Fibroblast of skin of right quadriceps (primary cell): ENCODE results near the gene PPM1L.
"Not testable (repeated sequence)": the region's sequence is repeated elsewhere in the genome, so short reads cannot be mapped to it uniquely, and the experiment has no call there.

ENCODE experiments used
- DNase-seq: peaks from one replicate; pipeline ENCODE4 v3.0.0-alpha.2; 2013

The PPM1L gene

GRCh38 chr3:160755776-160756304, at the start of gene PPM1L:
TSS of gene PPM1L (plus strand) at chr3:160756231.
- peak; percentile 42 for DNase-seq

GRCh38 chr3:160707187-160707794, 48.7 kb upstream of the PPM1L start:
- peak; percentile 45 for DNase-seq

DNA sequence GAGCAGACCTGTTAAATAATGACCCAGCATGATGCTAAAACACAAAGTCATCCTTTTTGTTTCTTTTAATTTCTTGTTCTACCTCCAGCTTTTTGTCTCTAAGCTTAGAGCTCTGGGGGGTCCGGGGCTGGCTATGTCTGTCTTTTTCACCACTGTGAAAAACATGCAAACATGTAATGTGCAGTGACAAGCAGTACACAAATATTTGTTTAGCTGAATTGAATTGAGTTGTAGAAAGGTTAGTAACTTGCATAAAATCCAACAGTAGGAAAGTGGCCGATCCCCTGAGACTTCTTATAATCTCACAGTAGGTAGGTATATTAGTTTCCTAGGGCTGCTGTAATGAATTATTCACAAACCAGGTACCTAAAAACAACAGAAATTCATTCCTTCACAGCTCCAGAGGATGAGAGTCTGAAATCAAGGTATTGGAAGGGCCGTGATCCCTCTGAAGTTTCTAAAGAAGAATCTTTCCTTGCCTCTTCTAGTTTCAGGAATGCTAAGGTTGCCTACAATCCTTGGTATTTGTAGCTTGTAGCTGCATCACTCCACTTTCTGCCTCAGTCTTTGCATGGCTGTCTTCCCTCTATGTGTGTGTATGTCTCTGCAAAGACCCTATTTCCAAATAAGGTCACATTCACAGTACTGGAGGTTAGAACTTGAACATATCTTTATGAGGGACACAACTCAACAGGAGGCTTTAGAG, 46.4 kb upstream of the PPM1L start:
- no peak for DNase-seq

DNA sequence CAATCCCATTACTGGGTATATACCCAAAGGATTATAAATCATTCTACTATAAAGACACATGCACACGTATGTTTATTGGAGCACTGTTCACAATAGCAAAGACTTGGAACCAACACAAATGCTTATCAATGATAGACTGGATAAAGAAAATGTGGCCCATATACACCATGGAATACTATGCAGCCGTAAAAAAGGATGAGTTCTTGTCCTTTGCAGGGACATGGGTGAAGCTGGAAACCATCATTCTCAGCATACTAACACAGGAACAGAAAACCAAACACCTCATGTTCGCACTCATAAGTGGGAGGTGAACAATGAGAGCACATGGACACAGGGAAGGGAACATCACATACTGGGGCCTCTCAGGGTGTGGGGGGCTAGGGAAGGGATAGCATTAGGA, 42.9 kb upstream of the PPM1L start:
- not testable (repeated sequence) for DNase-seq

GRCh38 chr3:160719710-160720109, 36.3 kb upstream of the PPM1L start:
- DNase-seq, result no peak

- no peak for DNase-seq
Measured at GRCh38 chr3:160720123-160720746, 35.8 kb upstream of the PPM1L start.

DNA sequence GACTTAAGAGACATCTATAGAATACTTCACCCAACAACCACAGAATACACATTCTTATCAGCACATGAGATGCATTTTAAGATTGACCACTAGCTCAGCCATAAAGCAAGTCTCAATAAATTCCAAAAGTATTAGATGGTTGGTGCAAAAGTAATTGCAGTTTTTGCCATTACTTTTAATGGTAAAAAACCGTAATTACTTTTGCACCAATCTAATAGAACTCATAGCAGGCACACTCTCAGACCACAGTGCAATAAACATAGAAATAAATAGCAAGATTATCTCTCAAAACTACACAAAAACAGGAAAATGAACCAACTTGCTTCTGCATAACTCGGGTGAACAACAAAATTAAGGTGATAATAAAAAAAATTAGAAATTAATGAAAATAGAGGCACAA, 33.7 kb upstream of the PPM1L start:
- DNase-seq, result no peak

GRCh38 chr3:160725338-160725737, 30.7 kb upstream of the PPM1L start:
- DNase-seq, result no peak

DNA sequence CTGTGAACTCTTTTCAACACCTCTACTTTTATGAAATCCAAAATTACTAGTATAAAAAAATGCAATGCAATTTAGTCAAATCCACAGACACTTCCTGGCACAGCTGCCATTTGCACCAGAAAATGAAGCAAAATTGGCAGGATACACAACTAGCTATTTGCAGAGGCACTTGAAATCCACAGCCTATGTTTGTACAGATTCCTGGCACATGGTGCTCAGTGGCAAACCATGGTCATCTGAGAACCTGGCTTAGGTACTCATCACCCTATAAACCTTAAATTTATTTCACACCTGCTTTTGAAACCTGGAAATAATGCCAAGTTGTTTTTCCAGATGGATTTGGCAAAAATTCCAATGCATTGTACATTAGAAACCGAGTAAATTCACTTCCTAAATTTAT, 20.2 kb upstream of the PPM1L start:
- no peak for DNase-seq

DNA sequence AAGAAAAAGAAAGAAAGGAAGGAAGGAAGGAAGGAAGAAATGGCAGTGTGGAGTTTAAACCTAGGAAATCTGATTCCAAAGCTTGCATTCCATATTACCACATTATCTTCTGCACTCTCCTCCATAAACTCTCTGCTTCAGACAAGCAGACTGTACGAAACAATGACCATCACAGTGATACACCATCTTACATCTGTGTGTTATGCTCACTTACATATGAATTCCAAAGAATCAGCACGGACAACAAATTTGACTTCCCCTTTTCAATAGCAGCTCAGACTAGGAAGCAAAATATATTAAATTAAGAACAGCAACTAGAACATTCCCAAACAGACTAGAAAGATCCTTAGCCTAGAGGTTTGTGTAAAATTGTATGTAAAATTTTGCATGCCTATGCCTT, 18.0 kb upstream of the PPM1L start:
- DNase-seq, result no peak

GRCh38 chr3:160739079-160739478, 17.0 kb upstream of the PPM1L start:
- DNase-seq, result peak; percentile 14

DNA sequence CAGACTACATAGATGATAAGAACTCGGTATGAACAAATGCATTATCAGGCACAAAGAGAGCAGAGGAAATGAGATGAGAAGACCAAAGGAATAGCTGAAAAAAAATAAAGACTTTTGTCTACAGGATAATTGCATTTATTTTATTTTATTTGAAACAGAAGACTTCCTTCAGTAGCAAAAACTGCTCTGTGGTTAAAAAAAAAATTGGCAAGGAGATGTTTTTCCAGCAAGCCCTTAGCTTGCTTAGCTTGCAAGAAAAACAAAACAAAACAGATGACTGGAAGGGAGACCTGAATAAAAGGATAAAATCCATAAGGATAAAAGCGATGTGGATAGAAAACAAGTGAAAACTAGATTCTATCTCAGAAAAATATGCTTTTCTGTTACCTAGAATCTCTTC, 9.1 kb upstream of the PPM1L start:
- DNase-seq, result no peak

DNA sequence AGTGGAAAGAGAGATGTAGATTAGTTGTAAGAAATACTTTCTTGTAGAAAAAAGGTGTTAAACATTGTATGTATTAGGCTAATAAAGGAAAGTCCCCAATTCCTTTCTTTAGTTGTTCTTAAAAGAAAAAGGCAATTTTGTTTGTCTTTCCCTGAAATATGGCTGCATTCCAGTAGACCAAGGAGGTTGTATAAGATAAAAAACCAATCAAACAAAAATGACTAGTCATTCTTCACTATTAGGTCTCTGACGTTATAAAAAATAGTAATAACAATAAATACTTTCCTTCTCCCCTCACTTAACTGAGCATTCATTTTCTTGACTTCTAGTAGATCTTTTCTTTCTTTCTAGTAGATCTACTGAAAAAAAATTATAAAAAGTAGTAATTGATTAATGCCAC, 8.6 kb upstream of the PPM1L start:
- no peak for DNase-seq

GRCh38 chr3:160748231-160748630, 7.8 kb upstream of the PPM1L start:
- DNase-seq, result no peak

GRCh38 chr3:160748787-160749186, 7.2 kb upstream of the PPM1L start:
- no peak for DNase-seq

DNA sequence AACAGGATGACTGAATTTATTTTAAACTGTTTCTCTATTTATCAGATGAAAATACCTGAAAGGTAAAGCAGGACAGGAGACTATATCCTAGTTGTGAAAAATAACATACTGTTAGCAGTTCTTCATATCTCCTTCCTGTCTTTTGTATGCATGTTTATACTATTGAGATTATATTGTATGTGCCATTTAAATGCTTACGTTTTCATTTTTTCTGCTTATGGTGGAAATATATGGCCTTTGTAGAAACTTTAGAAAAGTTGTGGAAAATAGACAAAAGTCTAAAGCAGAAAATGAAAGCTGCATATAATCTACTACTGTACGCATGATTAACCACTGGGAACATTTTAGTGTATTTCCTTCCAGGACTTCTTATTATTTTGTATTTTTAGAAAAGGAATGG, 2.1 kb upstream of the PPM1L start:
- no peak for DNase-seq

- peak; percentile 25 for DNase-seq
Measured at GRCh38 chr3:160754371-160754854, 1.6 kb upstream of the PPM1L start.

DNA sequence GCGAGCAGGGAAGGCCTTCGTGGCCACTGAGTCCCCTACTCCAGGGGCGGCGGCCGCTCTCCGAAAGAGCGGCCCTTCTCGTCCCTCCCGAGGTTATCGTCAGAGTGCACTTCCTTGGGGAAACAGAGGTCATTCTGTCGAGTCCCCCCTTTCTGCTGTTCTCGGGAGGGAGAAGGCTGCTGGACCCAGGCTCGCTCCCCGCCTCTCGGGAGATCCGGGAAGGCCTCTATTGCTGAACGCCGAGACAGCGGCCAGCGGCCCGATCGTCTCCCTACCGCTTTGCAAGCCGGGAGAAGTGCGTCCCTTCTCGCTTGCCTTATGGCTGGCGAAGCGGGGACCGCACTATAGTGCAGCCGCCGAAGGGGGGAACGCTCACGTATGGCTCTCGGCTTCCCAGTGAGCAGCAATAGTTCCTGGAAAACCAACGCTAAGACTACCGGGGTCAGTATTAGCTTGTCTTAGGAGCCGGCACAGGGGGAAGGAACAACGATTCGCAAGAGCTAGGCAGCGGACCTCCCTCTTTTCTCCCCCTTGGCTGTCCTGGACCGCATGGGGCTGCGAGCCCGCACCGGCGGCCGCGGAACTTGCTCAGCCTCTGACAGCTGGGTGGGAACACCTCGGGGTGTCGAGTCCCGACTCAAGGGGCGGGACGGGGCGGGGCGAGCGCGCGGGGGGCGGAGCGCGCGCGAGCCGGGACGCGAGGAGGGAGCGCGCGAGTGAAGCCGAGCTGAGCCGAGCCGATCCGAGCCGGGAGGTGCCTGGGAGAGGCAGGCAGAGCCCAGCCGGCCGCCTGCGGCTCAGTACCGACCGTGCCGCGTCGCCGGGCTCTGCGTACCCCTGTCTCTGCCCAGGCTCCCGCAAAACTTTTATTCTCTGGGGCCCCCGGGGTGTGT, 930 bp upstream of the PPM1L start:
- peak; percentile 93 for DNase-seq

DNA sequence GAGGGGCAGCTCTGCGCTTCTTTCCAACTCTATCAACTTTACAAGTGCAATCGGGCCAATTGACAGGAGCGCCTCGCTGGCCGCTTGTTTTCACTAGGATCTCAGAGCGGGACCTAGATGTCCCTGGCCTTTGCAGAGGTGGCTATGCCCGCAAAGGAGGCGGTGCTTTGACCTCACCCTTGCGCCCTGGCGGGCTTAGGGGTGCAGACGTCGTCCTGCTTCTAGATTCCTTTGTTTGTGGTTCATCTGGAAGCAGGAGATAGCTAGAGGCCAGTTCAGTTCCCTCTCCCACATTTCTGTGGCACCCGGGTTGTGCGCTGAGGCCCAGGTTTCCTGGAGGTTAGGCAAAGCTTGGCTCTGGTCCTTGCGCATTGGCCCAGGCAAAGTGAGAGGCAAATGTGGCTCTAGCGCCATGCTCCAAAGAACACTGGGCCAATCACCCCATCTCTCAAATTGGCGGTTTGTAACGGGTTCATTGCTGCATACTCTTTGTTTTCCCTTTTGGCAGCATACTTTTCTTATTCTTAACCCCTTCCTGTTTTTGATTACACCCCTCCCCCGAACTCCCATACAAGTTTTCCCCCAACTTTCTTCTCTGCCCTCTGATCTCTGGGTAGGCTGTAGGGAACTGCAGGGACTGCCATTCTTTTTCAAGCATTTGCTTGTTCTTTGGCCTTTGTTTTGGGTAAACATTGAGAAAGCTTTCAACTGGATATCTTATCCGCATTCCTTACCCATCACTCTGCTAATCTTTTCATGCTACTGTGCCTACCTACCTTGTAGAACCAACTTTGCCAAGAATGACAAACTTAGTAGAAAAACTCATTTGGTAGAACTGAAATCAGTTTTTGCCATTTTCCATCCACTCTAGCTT, 1.4 kb downstream of the PPM1L start:
- no peak for DNase-seq

- no peak for DNase-seq
Measured at GRCh38 chr3:160758929-160759577, 3.0 kb downstream of the PPM1L start.

- DNase-seq, result no peak
Measured at GRCh38 chr3:160763073-160763472, 7.0 kb downstream of the PPM1L start.
